HL-60 (cell line): ENCODE results near the gene VASP.

Experiments used
- DNase-seq, 2 experiments: peaks; one replicate each; pipeline ENCODE4 v3.0.0-alpha.2; 2010 to 2020; ENCODE audit warnings: low read depth in 1 of 2, low spot score in 1 of 2
- H3K27ac ChIP-seq: fragments of 250-450 bp; sonication (Bioruptor Pico); replicated peaks from 2 replicates; pipeline ENCODE4 v1.5.1; 2020; ENCODE audit warnings: mild to moderate bottlenecking, moderate library complexity
- H3K27me3 ChIP-seq: fragments of 250-450 bp; sonication (Bioruptor Pico); 2 replicates; pipeline ENCODE4 v1.5.1; 2021; ENCODE audit warnings: mild to moderate bottlenecking, moderate library complexity; ENCODE audit not compliant: insufficient read depth, poor library complexity, severe bottlenecking
- H3K4me3 ChIP-seq: replicated peaks from 2 replicates; pipeline ENCODE4 v1.5.1; 2011; ENCODE audit warnings: mild to moderate bottlenecking, control low read depth, low read length; ENCODE audit not compliant: insufficient read depth
- GABPA ChIP-seq: IDR thresholded peaks from 2 replicates; pipeline ENCODE4 v1.6.1; 2012; ENCODE audit warnings: low read depth
- POLR2AphosphoS5 ChIP-seq: IDR thresholded peaks from 2 replicates; pipeline ENCODE4 v1.6.1; 2012; ENCODE audit warnings: low read depth
- REST ChIP-seq: IDR thresholded peaks from 2 replicates; pipeline ENCODE4 v1.6.1; 2012; ENCODE audit warnings: low read depth; ENCODE audit not compliant: insufficient replicate concordance
- SPI1 ChIP-seq: IDR thresholded peaks from 2 replicates; pipeline ENCODE4 v1.6.1; 2012; ENCODE audit warnings: low read depth, mild to moderate bottlenecking, borderline replicate concordance
- TF ChIP-seq, protein P1 (sequence below): IDR thresholded peaks from one replicate; pipeline ENCODE4 v1.5.1; 2011; ENCODE audit warnings: low read length, control low read depth, inconsistent platforms; ENCODE audit not compliant: insufficient read depth

VASP gene

DNA sequence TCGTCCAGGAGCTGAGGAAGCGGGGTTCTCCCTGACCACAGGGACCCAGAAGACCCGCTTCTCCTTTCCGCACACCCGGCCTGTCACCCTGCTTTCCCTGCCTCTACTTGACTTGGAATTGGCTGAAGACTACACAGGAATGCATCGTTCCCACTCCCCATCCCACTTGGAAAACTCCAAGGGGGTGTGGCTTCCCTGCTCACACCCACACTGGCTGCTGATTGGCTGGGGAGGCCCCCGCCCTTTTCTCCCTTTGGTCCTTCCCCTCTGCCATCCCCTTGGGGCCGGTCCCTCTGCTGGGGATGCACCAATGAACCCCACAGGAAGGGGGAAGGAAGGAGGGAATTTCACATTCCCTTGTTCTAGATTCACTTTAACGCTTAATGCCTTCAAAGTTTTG lies 18.9 kb downstream of the VASP start:
- no peak for DNase-seq
- Histone ChIP-seq H3K27ac (no peak overlapping the region), H3K4me3 (no peak overlapping the region), H3K27me3 (no peaks in the 10 kb centered on the region)
- TF ChIP-seq REST (no peak), POLR2AphosphoS5 (no peak), GABPA (no peak), SPI1 (no peak)
- TF ChIP-seq, protein P1, sequence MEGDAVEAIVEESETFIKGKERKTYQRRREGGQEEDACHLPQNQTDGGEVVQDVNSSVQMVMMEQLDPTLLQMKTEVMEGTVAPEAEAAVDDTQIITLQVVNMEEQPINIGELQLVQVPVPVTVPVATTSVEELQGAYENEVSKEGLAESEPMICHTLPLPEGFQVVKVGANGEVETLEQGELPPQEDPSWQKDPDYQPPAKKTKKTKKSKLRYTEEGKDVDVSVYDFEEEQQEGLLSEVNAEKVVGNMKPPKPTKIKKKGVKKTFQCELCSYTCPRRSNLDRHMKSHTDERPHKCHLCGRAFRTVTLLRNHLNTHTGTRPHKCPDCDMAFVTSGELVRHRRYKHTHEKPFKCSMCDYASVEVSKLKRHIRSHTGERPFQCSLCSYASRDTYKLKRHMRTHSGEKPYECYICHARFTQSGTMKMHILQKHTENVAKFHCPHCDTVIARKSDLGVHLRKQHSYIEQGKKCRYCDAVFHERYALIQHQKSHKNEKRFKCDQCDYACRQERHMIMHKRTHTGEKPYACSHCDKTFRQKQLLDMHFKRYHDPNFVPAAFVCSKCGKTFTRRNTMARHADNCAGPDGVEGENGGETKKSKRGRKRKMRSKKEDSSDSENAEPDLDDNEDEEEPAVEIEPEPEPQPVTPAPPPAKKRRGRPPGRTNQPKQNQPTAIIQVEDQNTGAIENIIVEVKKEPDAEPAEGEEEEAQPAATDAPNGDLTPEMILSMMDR = no peak

- TF ChIP-seq SPI1 (no peak), GABPA (no peak), POLR2AphosphoS5 (no peak), REST (no peak)
- TF ChIP-seq, protein P1 = no peak
- DNase-seq = no peak
- Histone ChIP-seq H3K27ac (no peak overlapping the region), H3K4me3 (no peak overlapping the region), H3K27me3 (no peaks in the 10 kb centered on the region)
Measured at GRCh38 chr19:45526971-45527370, 19.7 kb downstream of the VASP start.

DNA sequence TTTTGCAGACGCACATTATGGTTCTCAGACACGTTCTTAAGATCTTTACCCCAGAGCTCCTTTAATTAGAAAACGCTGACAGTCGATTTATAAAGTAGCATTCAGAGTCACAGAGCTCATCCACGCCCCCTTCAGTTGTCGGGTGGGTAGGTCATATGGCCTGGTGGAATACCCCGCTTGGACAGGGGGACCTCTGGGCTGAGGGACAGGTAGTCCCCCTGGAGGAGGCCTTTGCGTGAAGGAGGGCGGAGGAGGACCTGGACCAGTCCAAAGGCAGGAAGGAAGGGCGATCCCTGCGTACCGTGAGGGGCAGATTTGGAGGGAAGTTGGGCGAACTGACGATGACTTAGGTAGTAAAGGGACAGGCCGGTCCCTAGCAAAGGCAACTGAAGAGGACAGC lies 20.5 kb downstream of the VASP start:
- H3K27me3 ChIP-seq = no peaks in the 10 kb centered on the region
- no peak for DNase-seq
- TF ChIP-seq GABPA (no peak), POLR2AphosphoS5 (no peak; the same call in 1 of the 2 replicates), REST (no peak), SPI1 (no peak)
- TF ChIP-seq, protein P1 = no peak
- H3K27ac ChIP-seq = no peak overlapping the region
- no peak overlapping the region for H3K4me3 ChIP-seq
